ENCODE measurements around the gene CTSV. TPM values are rescaled to one million over a fixed set of nuclear protein-coding genes. Genes with fewer than 3 reads are reported as not detected.
"Not testable (repeated sequence)": the region's sequence is repeated elsewhere in the genome, so short reads cannot be mapped to it uniquely, and the experiment has no call there.

CTSV gene
- total RNA-seq, 2 donors from 2014 or later: 4.8 to 6.0 TPM

DNA sequence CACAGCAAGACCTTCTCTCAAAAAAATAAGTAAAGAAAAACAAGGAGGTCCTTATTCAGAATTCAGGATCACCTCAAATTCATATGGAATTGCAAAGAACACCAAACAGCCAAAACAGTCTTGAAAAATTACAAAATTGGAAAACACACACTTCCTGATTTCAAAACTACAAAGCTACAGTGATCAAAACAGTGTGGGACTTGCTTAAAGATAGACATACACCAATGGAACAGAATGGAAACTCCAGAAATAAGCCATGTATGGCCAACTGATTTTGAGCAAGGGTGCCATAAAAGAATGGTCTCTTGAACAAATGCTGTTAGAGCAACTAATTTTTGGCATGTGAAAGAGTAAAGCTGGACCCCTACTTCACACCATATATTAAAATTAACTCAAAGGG is 36.7 kb downstream of the CTSV start:
- H3K27ac ChIP-seq; H3K4me1 ChIP-seq; H3K4me3 ChIP-seq; DNase-seq; H3K9ac ChIP-seq (ENCODE audit: low read depth in 2 of 2, low read length in 2 of 2); H3K27me3 ChIP-seq; H3K36me3 ChIP-seq; H3K9me3 ChIP-seq; intact Hi-C loops (cut with DNase I): not testable (repeated sequence)

DNA sequence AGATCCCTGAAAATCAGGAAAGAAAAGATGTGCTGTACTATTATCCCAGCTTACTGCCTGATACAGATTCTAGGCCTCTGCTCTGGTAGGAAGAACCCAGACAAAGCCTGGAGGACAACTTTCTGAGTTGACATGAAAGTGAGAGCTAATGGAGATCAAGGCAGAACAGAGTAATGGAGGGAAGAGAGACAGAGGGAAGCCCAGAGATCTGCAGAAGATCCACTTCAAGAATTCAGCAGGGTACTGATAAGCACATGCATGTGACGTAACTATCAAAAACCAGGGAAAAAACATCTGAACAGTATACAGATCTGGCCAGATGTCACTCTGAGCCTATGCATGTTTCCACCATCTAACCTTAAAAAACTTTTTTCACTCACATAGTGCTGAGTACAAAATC is 37.6 kb downstream of the CTSV start:
- H3K4me3 ChIP-seq; intact Hi-C loops (cut with DNase I); H3K27ac ChIP-seq; H3K9ac ChIP-seq (ENCODE audit: low read depth in 2 of 2, low read length in 2 of 2); H3K36me3 ChIP-seq; H3K4me1 ChIP-seq; H3K27me3 ChIP-seq; H3K9me3 ChIP-seq; DNase-seq: not testable (repeated sequence)

DNA sequence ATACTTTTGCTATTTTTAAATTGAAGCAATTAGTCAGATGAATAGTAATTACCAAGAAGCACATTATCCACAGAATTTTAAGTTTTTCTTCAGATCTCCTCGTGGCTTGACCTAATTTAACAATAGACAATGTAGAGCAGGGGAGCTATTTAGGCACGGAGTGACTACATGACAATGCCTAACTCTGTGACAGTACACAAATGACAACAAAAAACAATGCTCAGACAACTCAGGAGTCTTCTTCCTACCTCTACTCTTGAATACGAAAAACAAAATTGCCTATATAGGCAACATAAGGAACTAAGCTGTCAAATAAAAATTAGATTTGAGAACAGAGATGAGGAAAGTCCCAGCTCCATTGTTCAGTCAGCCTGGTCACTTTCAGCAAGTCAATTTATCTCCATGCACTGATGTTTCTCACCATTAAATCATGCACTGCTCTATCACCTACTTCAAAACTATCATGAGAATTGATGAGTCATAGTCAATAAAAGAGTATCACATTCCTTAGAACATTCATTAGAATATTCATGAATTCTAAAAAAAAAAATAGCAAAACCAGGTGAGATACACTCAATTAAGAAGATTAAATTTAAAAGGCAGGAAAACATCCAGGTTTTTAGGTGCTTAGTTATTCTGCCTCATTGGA is 38.7 kb downstream of the CTSV start:
- H3K4me3 ChIP-seq; H3K9me3 ChIP-seq; H3K9ac ChIP-seq (ENCODE audit: low read depth in 2 of 2, low read length in 2 of 2); H3K36me3 ChIP-seq; intact Hi-C loops (cut with DNase I); DNase-seq; H3K4me1 ChIP-seq; H3K27ac ChIP-seq; H3K27me3 ChIP-seq: not testable (repeated sequence)

GRCh38 chr9:96999733-97000132 is 39.2 kb downstream of the CTSV start:
- DNase-seq; H3K4me3 ChIP-seq; H3K4me1 ChIP-seq; H3K9me3 ChIP-seq; H3K9ac ChIP-seq (ENCODE audit: low read depth in 2 of 2, low read length in 2 of 2); H3K27me3 ChIP-seq; H3K36me3 ChIP-seq; H3K27ac ChIP-seq; intact Hi-C loops (cut with DNase I): not testable (repeated sequence)

- H3K27ac ChIP-seq; H3K4me1 ChIP-seq; H3K9ac ChIP-seq (ENCODE audit: low read depth in 2 of 2, low read length in 2 of 2); H3K36me3 ChIP-seq; DNase-seq; H3K4me3 ChIP-seq; H3K27me3 ChIP-seq; intact Hi-C loops (cut with DNase I); H3K9me3 ChIP-seq: not testable (repeated sequence)
Observed at GRCh38 chr9:96997009-96997701, 41.8 kb downstream of the CTSV start.

GRCh38 chr9:96994531-96995016 is 44.4 kb downstream of the CTSV start:
- H3K4me3 ChIP-seq; H3K36me3 ChIP-seq; DNase-seq; intact Hi-C loops (cut with DNase I); H3K27ac ChIP-seq; H3K9me3 ChIP-seq; H3K27me3 ChIP-seq; H3K9ac ChIP-seq (ENCODE audit: low read depth in 2 of 2, low read length in 2 of 2); H3K4me1 ChIP-seq: not testable (repeated sequence)

GRCh38 chr9:96992303-96992702 is 46.6 kb downstream of the CTSV start:
- intact Hi-C loops (cut with DNase I); DNase-seq; H3K4me1 ChIP-seq: not testable (repeated sequence)

DNA sequence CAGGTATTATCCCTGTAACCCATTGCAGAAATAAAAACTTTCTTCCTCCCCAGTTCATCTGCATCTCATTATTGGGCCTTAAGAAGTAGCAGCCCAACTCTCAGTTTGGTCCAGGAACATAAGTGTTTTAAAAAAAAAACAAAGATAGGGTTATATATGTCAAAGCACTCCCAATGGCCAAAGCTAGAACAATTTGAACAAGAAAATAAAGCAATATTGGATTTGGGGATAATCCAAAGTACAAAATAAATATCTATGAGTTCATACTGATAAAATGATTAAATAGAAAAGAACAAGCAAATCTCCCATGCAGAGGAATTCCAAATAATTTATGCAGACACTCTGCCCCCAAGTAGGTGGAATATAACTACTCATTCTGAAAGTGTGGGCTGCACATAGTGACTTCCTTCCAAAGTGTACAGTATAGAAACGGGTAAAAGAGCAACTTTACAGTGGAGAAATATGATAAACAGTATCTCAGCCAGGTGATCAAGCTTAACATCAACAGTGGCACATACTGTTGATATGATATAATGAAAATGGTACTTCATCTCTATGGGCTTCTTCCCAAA is 49.1 kb downstream of the CTSV start:
- H3K9ac ChIP-seq (ENCODE audit: low read depth in 2 of 2, low read length in 2 of 2); H3K27me3 ChIP-seq; intact Hi-C loops (cut with DNase I); H3K4me1 ChIP-seq; H3K27ac ChIP-seq; H3K4me3 ChIP-seq; DNase-seq; H3K9me3 ChIP-seq; H3K36me3 ChIP-seq: not testable (repeated sequence)

More at GRCh38 chr9:96992303-96992702, 46.6 kb downstream of the CTSV start:
- H3K9ac ChIP-seq (ENCODE audit: low read depth in 2 of 2, low read length in 2 of 2); H3K9me3 ChIP-seq; H3K27me3 ChIP-seq; H3K4me3 ChIP-seq; H3K27ac ChIP-seq; H3K36me3 ChIP-seq: not testable (repeated sequence)

DNA sequence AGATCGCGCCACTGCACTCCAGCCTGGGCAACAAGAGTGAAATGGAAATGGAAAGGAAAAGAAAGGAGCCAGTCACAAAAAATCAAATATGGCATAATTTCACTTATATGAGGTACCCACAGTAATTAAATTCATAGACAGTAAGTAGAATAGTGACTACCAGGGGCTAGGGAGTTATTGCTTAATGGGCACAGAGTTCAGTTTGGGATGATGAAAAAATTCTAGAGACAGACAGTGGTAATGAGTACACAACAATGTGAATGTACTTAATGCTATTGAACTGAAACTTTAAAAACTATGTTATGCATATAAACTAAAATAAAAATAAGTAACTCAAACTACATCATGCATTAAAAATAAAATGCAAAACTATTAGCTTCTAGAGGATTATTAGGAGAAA is 54.1 kb downstream of the CTSV start:
- H3K9me3 ChIP-seq; H3K27me3 ChIP-seq; H3K4me1 ChIP-seq; H3K36me3 ChIP-seq; H3K27ac ChIP-seq; DNase-seq; H3K4me3 ChIP-seq; intact Hi-C loops (cut with DNase I); H3K9ac ChIP-seq (ENCODE audit: low read depth in 2 of 2, low read length in 2 of 2): not testable (repeated sequence)

- H3K4me3 ChIP-seq; H3K27me3 ChIP-seq; H3K27ac ChIP-seq; H3K9ac ChIP-seq (ENCODE audit: low read depth in 2 of 2, low read length in 2 of 2); intact Hi-C loops (cut with DNase I); H3K36me3 ChIP-seq; DNase-seq; H3K4me1 ChIP-seq; H3K9me3 ChIP-seq: not testable (repeated sequence)
Observed at GRCh38 chr9:96984139-96984538, 54.8 kb downstream of the CTSV start.

DNA sequence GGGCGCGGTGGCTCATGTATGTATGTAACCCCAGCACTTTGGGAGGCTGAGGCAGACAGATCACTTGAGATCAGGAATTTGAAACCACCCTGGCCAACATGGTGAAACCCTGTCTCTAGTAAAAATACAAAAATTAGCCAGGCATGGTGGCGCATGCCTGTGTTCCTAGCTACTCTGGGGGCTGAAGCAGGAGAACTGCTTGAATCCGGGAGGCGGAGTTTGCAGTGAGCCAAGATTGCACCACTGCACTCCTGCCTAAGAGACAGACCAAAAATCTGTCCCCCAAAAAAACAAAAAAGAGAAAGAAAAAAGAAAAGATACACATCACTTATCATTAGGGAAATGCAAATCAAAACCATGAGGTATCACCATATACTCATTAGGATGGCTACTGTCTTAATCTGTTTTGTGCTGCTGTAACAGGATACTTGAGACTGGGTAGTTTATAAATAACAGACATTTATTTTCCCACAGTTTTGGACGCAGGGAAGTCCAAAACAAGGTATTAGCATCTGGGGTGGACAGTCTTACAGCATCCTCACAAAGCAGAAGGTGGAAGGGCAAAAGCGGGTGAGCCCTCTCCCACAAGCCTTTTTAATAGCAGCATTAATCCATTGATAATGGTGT is 55.3 kb downstream of the CTSV start:
- H3K9ac ChIP-seq (ENCODE audit: low read depth in 2 of 2, low read length in 2 of 2); H3K4me1 ChIP-seq; H3K27ac ChIP-seq; H3K9me3 ChIP-seq; H3K27me3 ChIP-seq; DNase-seq; H3K36me3 ChIP-seq; intact Hi-C loops (cut with DNase I); H3K4me3 ChIP-seq: not testable (repeated sequence)

Data from colonic mucosa (tissue), 4 donors.